ENCODE results near the gene DMGDH. TPM values are rescaled to one million over a fixed set of nuclear protein-coding genes. Genes with fewer than 3 reads are reported as not detected.

The DMGDH gene
- total and polyA plus RNA-seq, 2 of the 4 experiments (the other 2 are of a cell fraction): 0.18 TPM; not detected in 1

- 0 out of 2 replicates have a peak overlapping the region, but pooled peaks have one; percentile 0 for H2AK5ac ChIP-seq (ENCODE audit: low read depth, low read length)
- H3K27ac ChIP-seq (ENCODE audit: insufficient read depth, low read length): no peak overlapping the region
- no peak overlapping the region for H3K4me3 ChIP-seq (ENCODE audit: insufficient read depth, low read depth, low read length)
- peaks cover 6% of the 10 kb centered on the region for H3K9me3 ChIP-seq (ENCODE audit: control insufficient read depth, insufficient read depth, low read length)
- no peaks in the 10 kb centered on the region for H3K36me3 ChIP-seq (ENCODE audit: control insufficient read depth, insufficient read depth, low read length)
- TF ChIP-seq MAFK (IDR thresholded peaks at IDR 0.05; ENCODE audit: low read depth, low read length): no peak
- TF ChIP-seq NFE2L2 (IDR thresholded peaks at IDR 0.05; ENCODE audit: low read depth, low read length): peak; percentile 85
- no peak for TF ChIP-seq BHLHE40 (IDR thresholded peaks at IDR 0.05; ENCODE audit: low read depth, low read length)
- no peak overlapping the region for H3K14ac ChIP-seq (replicated peaks; ENCODE audit: low read depth, low read length)
- peaks cover 5% of the 10 kb centered on the region; the same call in 1 of the 2 replicates for H3K4me1 ChIP-seq (ENCODE audit: control insufficient read depth, insufficient read depth, low read length)
- intact Hi-C loops (cut with micrococcal nuclease) (no loop called here), dilution Hi-C loops (cut with HindIII; ENCODE audit: low sequenced_read_pairs, unreplicated experiment) (no loop called here), in situ Hi-C loops (cut with MboI; ENCODE audit: low sequenced_read_pairs) (no loop called here)
- no peak overlapping the region; the same call in 1 of the 2 replicates for H3K18ac ChIP-seq (ENCODE audit: low read depth, low read length)
- peak overlapping the region; percentile 87 for H2AFZ ChIP-seq (replicated peaks; ENCODE audit: low read length, poor library complexity)
- H3K9ac ChIP-seq (ENCODE audit: low read depth, low read length): no peak overlapping the region
- DNase-seq (peak; percentile 26), ATAC-seq (ENCODE audit: low read depth) (no peak)
- ChIA-PET POLR2A (ENCODE audit: unreplicated experiment) (no interaction called here), CTCF (no interaction called here)
- no TSS peak for BruUV-seq (replicated peaks)
- no peaks in the 10 kb centered on the region; the same call in 1 of the 2 replicates for H3K27me3 ChIP-seq (ENCODE audit: control insufficient read depth, insufficient read depth, low read length)
- H3K4ac ChIP-seq (ENCODE audit: low read depth, low read length): no peak overlapping the region
- H3K23ac ChIP-seq (ENCODE audit: low read depth, low read length): no peak overlapping the region
- no peak overlapping the region for H3K56ac ChIP-seq (ENCODE audit: extremely low read depth, insufficient read depth, low read length)
- H2BK120ac ChIP-seq (ENCODE audit: low read depth, low read length): peak overlapping the region; percentile 19; the same call in 1 of the 2 replicates
- 0 out of 2 replicates have a peak, but pooled peaks cover 3% of the 10 kb centered on the region for H3K9me1 ChIP-seq (ENCODE audit: insufficient read depth, low read length)
- no peak overlapping the region for H2BK15ac ChIP-seq (ENCODE audit: low read depth, low read length)
- H2BK20ac ChIP-seq (ENCODE audit: low read depth, low read length): no peak overlapping the region
- no peak overlapping the region for H4K91ac ChIP-seq (ENCODE audit: insufficient read depth, low read depth, low read length)
- no peak overlapping the region for H4K5ac ChIP-seq (ENCODE audit: low read depth, low read length)
- H3K79me1 ChIP-seq (ENCODE audit: low read depth in 1 of 2, low read length in 2 of 2): no peaks in the 10 kb centered on the region
- no peak overlapping the region for H2AK9ac ChIP-seq (replicated peaks; ENCODE audit: low read depth, low read length, poor library complexity)
- no peak overlapping the region; the same call in 1 of the 2 replicates for H3K4me2 ChIP-seq (ENCODE audit: low read depth, low read length)
- no peaks in the 10 kb centered on the region for H4K20me1 ChIP-seq (ENCODE audit: insufficient read depth, low read length)
- no peak overlapping the region for H2BK5ac ChIP-seq (ENCODE audit: low read depth, low read length, poor library complexity, severe bottlenecking)
- WGBS, 2 experiments (ENCODE audit: extremely low coverage in 2 of 2, insufficient read length in 1 of 2): no CpG with 5 or more reads among the region's 9 CpGs
- H4K8ac ChIP-seq (ENCODE audit: low read depth in 2 of 2, low read length in 2 of 2): peak overlapping the region in 1 of 2 experiments; percentile 26; a peak in 1 of 4 replicates
Measured at GRCh38 chr5:79070350-79070667, 835 bp upstream of the DMGDH start.
